Large intestine (tissue), 12 donors: ENCODE measurements around the gene FIBIN. TPM values are rescaled to one million over a fixed set of nuclear protein-coding genes. Genes with fewer than 3 reads are reported as not detected.

ENCODE experiments used
- DNase-seq, 2 donors: peaks; one replicate each; pipeline versions ENCODE4 v3.0.0 to v3.0.0-alpha.2; 2013
- H3K27ac ChIP-seq: one replicate; pipeline ENCODE4 v1.5.1; 2013; ENCODE audit warnings: low read length
- H3K27me3 ChIP-seq: 2 replicates; pipeline ENCODE4 v1.6.1; 2013; ENCODE audit warnings: low read length; ENCODE audit not compliant: control insufficient read depth, insufficient read depth
- H3K36me3 ChIP-seq: 2 replicates; pipeline ENCODE4 v1.6.1; 2013; ENCODE audit warnings: low read length; ENCODE audit not compliant: control insufficient read depth, insufficient read depth
- H3K4me1 ChIP-seq: one replicate; pipeline ENCODE4 v1.6.1; 2013; ENCODE audit warnings: low read length; ENCODE audit not compliant: control insufficient read depth, insufficient read depth
- H3K4me3 ChIP-seq: one replicate; pipeline ENCODE4 v1.5.1; 2013; ENCODE audit warnings: low read length
- H3K9me3 ChIP-seq: one replicate; pipeline ENCODE4 v1.6.1; 2013; ENCODE audit warnings: mild to moderate bottlenecking, low read depth, low read length, moderate library complexity; ENCODE audit not compliant: control insufficient read depth
- WGBS: methylation state at CpG from one replicate; pipeline ENCODE4 v1.1.5; 2013; ENCODE audit warnings: low lambda C conversion rate; ENCODE audit not compliant: insufficient coverage; 5-methylcytosine and 5-hydroxymethylcytosine counted together
- long read RNA-seq, 11 donors: transcript quantifications; one replicate each; lab custom pipeline, GENCODE V29; 2026
- polyA plus RNA-seq: library from polyadenylated mRNA; unstranded; fragments of 120-200 nt; gene quantifications from one replicate; pipeline ENCODE4 v1.2.1, GENCODE V29; 2013

Gene FIBIN
- 14.5 TPM for polyA plus RNA-seq
- long read RNA-seq, donor 1, partial matches to known transcripts: 0 of 4 reads
- long read RNA-seq, donor 1, other reads (novel, unspliced or antisense): 0 of 4 reads
- long read RNA-seq, donor 2, transcript FIBIN-201 (1 exons, 1,938 nt): major isoform, 13 of 13 reads
- long read RNA-seq, donor 2, partial matches to known transcripts: 0 of 13 reads
- long read RNA-seq, donor 2, other reads (novel, unspliced or antisense): 0 of 13 reads
- long read RNA-seq, donor 3: 0 reads
- long read RNA-seq, donor 4, partial matches to known transcripts: 0 of 3 reads
- long read RNA-seq, donor 4, other reads (novel, unspliced or antisense): 0 of 3 reads
- long read RNA-seq, donor 5, transcript FIBIN-201 (1 exons, 1,938 nt): major isoform, 14 of 14 reads
- long read RNA-seq, donor 5, partial matches to known transcripts: 0 of 14 reads
- long read RNA-seq, donor 5, other reads (novel, unspliced or antisense): 0 of 14 reads
- long read RNA-seq, donor 6, transcript FIBIN-201 (1 exons, 1,938 nt): major isoform, 11 of 11 reads
- long read RNA-seq, donor 6, partial matches to known transcripts: 0 of 11 reads
- long read RNA-seq, donor 6, other reads (novel, unspliced or antisense): 0 of 11 reads
- long read RNA-seq, donor 7, transcript FIBIN-201 (1 exons, 1,938 nt): major isoform, 10 of 10 reads
- long read RNA-seq, donor 7, partial matches to known transcripts: 0 of 10 reads
- long read RNA-seq, donor 7, other reads (novel, unspliced or antisense): 0 of 10 reads
- long read RNA-seq, donor 8, transcript FIBIN-201 (1 exons, 1,938 nt): major isoform, 10 of 10 reads
- long read RNA-seq, donor 8, partial matches to known transcripts: 0 of 10 reads
- long read RNA-seq, donor 8, other reads (novel, unspliced or antisense): 0 of 10 reads
- long read RNA-seq, donor 9, transcript FIBIN-201 (1 exons, 1,938 nt): major isoform, 18 of 18 reads
- long read RNA-seq, donor 9, partial matches to known transcripts: 0 of 18 reads
- long read RNA-seq, donor 9, other reads (novel, unspliced or antisense): 0 of 18 reads
- long read RNA-seq, donor 10, partial matches to known transcripts: 0 of 4 reads
- long read RNA-seq, donor 10, other reads (novel, unspliced or antisense): 0 of 4 reads
- long read RNA-seq, donor 11, transcript FIBIN-201 (1 exons, 1,938 nt): major isoform, 11 of 11 reads
- long read RNA-seq, donor 11, partial matches to known transcripts: 0 of 11 reads
- long read RNA-seq, donor 11, other reads (novel, unspliced or antisense): 0 of 11 reads

DNA sequence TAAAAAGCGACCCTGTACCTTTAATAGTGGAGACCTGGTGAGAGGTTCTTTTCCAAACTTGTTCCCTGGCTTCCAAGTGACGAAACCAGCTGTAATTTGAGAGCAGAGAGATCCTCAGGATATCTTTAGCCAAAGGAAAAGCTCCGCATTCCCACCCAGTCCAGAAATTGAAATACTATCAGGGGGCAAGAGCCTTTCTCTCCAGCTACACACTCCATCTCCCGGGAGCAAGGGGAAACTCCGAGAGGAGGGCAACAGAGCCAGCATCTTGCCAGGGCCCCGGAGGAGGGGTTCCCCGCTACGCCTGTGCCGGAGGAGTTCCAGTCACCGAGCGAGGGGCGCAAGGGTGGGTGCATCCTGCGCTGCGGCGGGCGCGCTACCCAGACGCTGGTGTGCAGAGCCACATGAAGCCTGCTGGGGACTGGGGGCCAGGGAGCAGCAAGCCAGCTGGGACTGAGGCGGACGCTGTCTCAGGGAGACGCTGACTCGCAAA, at the start of gene FIBIN:
FIBIN (plus strand) TSS at position 148 of the 493 bp plus-strand sequence. CDS start 415 bp downstream, outside the sequence.
- H3K4me3 ChIP-seq: peak within 1 kb of the TSS; percentile 40
- H3K9me3 ChIP-seq: no peaks in the 10 kb centered on the region
- peak; percentile 15 to 24 for DNase-seq
- no peaks in the 10 kb centered on the region for H3K36me3 ChIP-seq
- peak within 1 kb of the TSS; percentile 43 for H3K27ac ChIP-seq
- WGBS: 38% methylated on average over 1 of the region's 22 CpGs
- H3K27me3 ChIP-seq: peaks cover 12% of the 10 kb centered on the region
- no peaks in the 10 kb centered on the region for H3K4me1 ChIP-seq

DNA sequence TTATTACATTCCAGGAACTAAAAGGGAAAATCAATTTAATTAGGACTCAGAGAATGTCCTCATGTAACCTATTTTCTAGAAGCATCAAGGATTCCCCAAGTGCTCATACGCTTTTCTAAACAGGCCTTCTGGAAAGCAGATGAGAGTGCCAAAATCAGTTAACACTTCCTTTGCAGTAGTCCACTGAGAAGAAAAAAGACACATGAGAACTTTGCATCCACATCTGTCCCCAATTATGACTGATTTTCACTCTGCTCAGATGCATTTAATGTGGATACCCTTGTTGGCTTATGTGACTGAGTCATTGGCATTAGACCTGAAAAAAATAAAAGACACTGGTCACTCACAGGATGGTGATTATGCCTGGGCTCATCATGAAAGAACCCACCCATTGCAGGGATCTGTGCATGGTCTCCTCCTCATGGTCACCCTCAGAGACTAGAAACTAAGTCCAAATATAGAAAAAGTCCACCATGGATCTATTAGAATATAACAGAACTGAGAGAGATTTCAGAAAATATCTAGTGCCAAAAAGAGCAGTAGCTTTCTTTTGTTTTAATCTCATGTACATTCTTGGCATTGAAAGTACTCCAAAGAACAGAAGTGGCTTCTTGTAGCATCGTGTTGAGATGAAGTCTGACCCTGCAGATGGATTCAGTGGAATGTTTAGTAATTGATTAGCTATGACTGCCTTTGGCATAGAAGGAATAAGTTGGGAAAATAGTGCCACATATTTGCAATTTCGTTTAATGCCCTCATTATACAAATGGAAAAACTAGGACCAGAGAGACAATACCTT, 48.8 kb upstream of the FIBIN start:
- no peaks in the 10 kb centered on the region for H3K36me3 ChIP-seq
- H3K27me3 ChIP-seq: no peaks in the 10 kb centered on the region
- WGBS: no CpG with 5 or more reads among the region's 3 CpGs
- H3K27ac ChIP-seq: no peak overlapping the region
- DNase-seq: no peak
- H3K9me3 ChIP-seq: no peaks in the 10 kb centered on the region
- no peak overlapping the region for H3K4me3 ChIP-seq
- no peaks in the 10 kb centered on the region for H3K4me1 ChIP-seq

DNA sequence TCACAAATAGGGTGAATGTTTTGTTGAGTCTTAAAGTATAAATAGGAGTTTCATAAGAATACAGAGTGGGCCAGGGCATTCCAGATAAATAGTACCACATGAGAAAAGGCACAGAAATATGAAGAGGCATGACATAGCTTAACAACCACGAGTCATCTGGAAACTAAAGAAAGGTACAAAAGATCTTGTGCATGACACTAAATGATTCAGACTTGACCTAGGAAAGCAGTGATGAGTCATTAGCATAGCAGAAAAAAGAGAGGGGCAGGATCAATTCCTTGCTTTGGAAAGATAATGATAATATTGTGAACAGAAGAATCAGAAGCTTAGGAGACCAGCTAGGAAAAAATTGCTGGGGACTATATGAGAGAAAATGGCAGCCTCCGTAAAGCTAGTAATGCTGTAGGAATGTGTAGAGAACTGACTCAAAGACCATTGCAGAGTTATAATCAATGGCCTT, 47.6 kb upstream of the FIBIN start:
- no peak overlapping the region for H3K4me3 ChIP-seq
- no peaks in the 10 kb centered on the region for H3K4me1 ChIP-seq
- no peak overlapping the region for H3K27ac ChIP-seq
- H3K36me3 ChIP-seq: no peaks in the 10 kb centered on the region
- WGBS: 82% methylated on average over 2 of the region's 2 CpGs
- no peak for DNase-seq
- no peaks in the 10 kb centered on the region for H3K27me3 ChIP-seq
- H3K9me3 ChIP-seq: no peaks in the 10 kb centered on the region

DNA sequence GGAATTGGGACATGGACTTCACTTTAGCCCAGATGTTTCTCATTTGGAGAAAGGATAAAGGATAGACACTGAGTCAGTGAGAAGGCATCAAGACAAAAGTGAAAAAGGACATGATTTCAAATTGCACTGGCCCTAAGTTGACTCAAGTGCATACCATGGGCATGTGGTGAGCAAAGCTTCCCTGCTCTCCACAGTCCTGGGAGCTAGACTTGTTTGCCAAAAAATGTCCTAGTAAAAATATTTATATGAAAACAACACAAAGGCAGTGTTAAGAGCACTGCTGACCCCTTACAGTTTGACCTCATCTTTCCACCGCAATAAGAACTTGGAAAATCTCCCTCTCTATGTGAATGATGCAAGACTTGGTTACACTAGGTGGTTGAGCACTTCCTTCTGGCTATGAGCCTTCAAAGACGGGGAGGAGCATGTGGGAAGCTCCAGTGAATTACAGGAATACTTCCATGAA, 46.5 kb upstream of the FIBIN start:
- DNase-seq: peak; percentile 29 to 55
- Histone ChIP-seq H3K9me3 (no peaks in the 10 kb centered on the region), H3K27ac (no peak overlapping the region), H3K27me3 (no peaks in the 10 kb centered on the region), H3K36me3 (no peaks in the 10 kb centered on the region), H3K4me1 (no peaks in the 10 kb centered on the region), H3K4me3 (no peak overlapping the region)
- no CpG with 5 or more reads among the region's 2 CpGs for WGBS

DNA sequence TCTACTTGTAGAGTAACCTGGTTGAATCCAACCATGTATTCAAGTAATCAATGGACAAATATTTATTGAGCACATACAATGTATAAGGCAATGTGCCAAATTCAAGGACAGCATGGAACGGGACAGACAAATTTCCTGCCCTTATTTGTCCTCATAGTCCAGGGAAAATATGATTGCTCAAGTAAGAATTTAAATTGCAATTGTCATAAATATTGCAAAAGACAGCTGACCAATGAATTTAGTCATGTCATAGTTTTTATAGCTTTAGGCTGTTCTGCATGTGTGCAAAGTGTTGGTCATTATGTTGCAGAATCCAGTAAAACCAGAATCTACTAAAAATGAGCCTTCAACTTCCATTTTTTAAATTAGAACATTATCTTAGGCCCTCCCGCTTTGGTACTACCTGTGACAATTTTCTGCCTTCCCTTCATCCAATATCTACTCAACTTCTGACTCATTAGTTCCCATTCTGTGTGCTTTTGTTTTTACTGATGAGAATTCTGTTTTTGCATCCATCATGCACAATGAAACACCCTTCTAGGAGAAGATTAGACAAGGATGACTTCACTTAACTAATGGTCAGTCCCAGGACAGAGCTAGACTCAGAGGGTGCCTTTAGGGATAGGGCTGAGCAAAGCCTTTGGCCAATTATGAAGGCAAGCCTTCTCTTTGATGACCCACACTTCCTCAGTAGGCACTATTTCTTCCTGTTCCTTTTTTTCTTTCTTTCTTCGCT, 45.8 kb upstream of the FIBIN start:
- Histone ChIP-seq H3K27ac (no peak overlapping the region), H3K36me3 (no peaks in the 10 kb centered on the region), H3K4me3 (no peak overlapping the region), H3K4me1 (no peaks in the 10 kb centered on the region), H3K9me3 (no peaks in the 10 kb centered on the region), H3K27me3 (no peaks in the 10 kb centered on the region)
- no peak for DNase-seq
- WGBS: 78% methylated on average over 3 of the region's 3 CpGs

DNA sequence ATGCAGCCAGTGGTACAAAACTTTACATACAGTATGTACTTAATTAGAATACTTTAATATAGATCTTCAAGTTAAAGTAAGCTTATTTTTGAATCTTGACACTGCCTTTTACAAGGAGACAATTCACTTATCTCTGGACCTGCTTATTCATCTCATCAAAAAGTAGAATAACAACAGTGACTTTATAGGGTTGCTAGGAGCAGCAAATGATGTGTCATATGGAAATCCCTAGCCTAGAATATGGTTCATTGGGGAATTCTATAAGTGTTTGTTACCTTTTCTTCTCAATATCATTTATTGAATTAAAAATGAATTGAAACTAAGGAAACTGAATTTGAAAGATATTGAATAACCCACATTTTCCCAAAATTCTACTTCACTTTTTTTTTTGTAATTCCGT, 45.0 kb upstream of the FIBIN start:
- H3K9me3 ChIP-seq: no peaks in the 10 kb centered on the region
- H3K4me3 ChIP-seq: no peak overlapping the region
- H3K36me3 ChIP-seq: no peaks in the 10 kb centered on the region
- DNase-seq: no peak
- WGBS: 100% methylated on average over 1 of the region's 1 CpG
- no peaks in the 10 kb centered on the region for H3K4me1 ChIP-seq
- H3K27ac ChIP-seq: no peak overlapping the region
- no peaks in the 10 kb centered on the region for H3K27me3 ChIP-seq

DNA sequence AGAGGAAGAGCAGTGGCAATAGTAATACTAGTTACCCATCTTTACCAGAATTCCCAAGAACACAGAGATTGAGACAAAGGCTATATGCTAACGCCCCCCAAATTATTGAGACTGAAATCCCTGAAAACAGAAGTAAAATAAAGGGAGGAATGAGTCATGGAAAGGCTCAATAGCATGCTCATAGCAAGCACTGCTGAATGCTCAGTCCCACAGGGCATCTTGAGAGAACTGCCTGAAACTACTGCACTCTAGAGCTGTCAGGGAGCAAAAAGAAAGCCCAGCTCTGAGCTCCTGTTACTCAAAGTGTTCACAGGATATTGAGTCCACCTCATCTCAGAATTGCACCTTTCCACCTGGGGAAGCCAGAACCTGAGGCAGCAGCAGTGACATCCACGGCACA, 44.1 kb upstream of the FIBIN start:
- WGBS: 88% methylated on average over 1 of the region's 2 CpGs
- H3K9me3 ChIP-seq: no peaks in the 10 kb centered on the region
- no peak overlapping the region for H3K27ac ChIP-seq
- no peaks in the 10 kb centered on the region for H3K36me3 ChIP-seq
- no peaks in the 10 kb centered on the region for H3K4me1 ChIP-seq
- no peaks in the 10 kb centered on the region for H3K27me3 ChIP-seq
- H3K4me3 ChIP-seq: no peak overlapping the region
- no peak for DNase-seq

DNA sequence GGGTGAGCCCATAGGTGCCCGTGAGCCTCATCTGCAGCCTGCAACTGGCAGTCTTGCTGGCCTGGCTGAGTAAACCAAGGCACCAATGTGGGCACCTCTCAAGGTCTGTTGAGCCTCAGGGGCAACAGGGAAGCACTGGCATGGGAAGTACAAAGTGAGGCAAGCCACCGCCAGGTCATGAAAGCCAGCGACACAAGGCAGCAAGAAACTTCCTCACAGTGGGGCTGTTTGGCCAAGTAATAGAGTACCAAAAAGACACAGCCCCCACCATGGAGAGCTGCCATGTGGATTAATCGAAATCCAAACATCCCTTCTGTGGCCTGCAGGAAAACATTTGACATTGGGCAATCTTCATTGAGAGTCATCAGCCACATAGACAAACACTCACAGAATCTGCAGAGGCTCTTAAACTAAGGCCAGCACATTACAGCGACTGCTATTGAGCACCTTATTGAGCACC, 43.6 kb upstream of the FIBIN start:
- no peaks in the 10 kb centered on the region for H3K9me3 ChIP-seq
- no peak overlapping the region for H3K27ac ChIP-seq
- no CpG with 5 or more reads among the region's 5 CpGs for WGBS
- H3K36me3 ChIP-seq: no peaks in the 10 kb centered on the region
- DNase-seq: no peak
- H3K27me3 ChIP-seq: no peaks in the 10 kb centered on the region
- no peaks in the 10 kb centered on the region for H3K4me1 ChIP-seq
- H3K4me3 ChIP-seq: no peak overlapping the region
